Measurements from ENCODE around the gene RCVRN.
"Not testable (repeated sequence)": the region's sequence is repeated elsewhere in the genome, so short reads cannot be mapped to it uniquely, and the experiment has no call there.

The RCVRN gene

GRCh38 chr17:9928601-9929333 lies 23.7 kb upstream of the RCVRN start:
- DNase-seq (ENCODE audit: low spot score), result peak; percentile 59
- ChIA-PET POLR2A (ENCODE audit: low non-redundant PET) (no interaction called here), CTCF (interaction anchor here (0.5 to 1.5 kb wide), 10 partner anchors 11 to 690 kb away, joined by 3 to 12 read pairs (median 4); no protein-coding TSS in a partner anchor)
- 0 out of 2 replicates have a peak, but pooled peaks have one; percentile 19 for TF ChIP-seq CTCF (conservative IDR thresholded peaks at IDR 0.05; ENCODE audit: low read depth)
- no peak overlapping the region for H3K27ac ChIP-seq

GRCh38 chr17:9926150-9926804 lies 21.2 kb upstream of the RCVRN start:
- POLR2A ChIA-PET (ENCODE audit: low non-redundant PET), result no interaction called here

GRCh38 chr17:9925457-9925856 lies 20.4 kb upstream of the RCVRN start:
- no peak for TF ChIP-seq CTCF (conservative IDR thresholded peaks at IDR 0.05; ENCODE audit: low read depth)
- ChIA-PET CTCF (interaction anchor here (0.6 to 2.7 kb wide), 9 partner anchors 9 to 693 kb away, joined by 3 to 15 read pairs (median 3); no protein-coding TSS in a partner anchor), POLR2A (ENCODE audit: low non-redundant PET) (interaction anchor here (0.6 kb wide), 2 partner anchors 26 to 381 kb away, joined by 4 to 7 read pairs; no protein-coding TSS in a partner anchor)

More at GRCh38 chr17:9926150-9926804, 21.2 kb upstream of the RCVRN start:
- no peak overlapping the region for H3K27ac ChIP-seq
- DNase-seq (ENCODE audit: low spot score), result no peak
- TF ChIP-seq CTCF (conservative IDR thresholded peaks at IDR 0.05; ENCODE audit: low read depth), result no peak
- CTCF ChIA-PET, result interaction anchor here (0.6 to 2.7 kb wide), 5 partner anchors 31 to 1512 kb away, joined by 3 to 15 read pairs (median 4); no protein-coding TSS in a partner anchor

DNA sequence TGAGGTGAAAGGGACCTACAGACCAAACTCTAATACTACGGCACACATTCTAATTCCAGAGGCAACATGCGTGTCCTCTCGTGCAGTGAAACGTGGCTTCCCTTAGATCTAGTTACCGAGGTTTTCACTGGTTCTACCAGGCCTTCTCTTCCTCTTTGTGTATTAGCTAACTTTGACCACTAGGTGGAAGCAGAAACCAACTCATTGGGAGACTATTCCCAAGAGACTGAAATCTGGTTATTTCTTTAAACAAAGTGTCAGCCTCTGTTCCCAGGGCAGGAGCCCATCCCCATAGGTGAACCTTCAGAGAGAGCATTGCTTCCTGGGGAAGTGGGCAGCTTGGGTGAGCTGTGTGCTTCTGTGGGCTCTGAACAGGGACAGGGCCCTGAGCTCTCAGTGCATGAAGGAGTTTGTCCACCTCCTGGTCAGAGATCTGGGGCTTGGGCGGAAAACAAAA lies 19.7 kb upstream of the RCVRN start:
- ChIA-PET CTCF (interaction anchor here (0.6 to 2.7 kb wide), 17 partner anchors 8 to 690 kb away, joined by 3 to 15 read pairs (median 4); no protein-coding TSS in a partner anchor), POLR2A (ENCODE audit: low non-redundant PET) (interaction anchor here (0.6 kb wide), 1 partner anchor 27 kb away, joined by 7 read pairs; no protein-coding TSS in a partner anchor)
- no peak overlapping the region for H3K27ac ChIP-seq
- TF ChIP-seq CTCF (conservative IDR thresholded peaks at IDR 0.05; ENCODE audit: low read depth), result peak; percentile 80
- peak; percentile 71 for DNase-seq (ENCODE audit: low spot score)

More at GRCh38 chr17:9925457-9925856, 20.4 kb upstream of the RCVRN start:
- DNase-seq (ENCODE audit: low spot score), result no peak
- no peak overlapping the region for H3K27ac ChIP-seq

- DNase-seq (ENCODE audit: low spot score), result no peak
- TF ChIP-seq CTCF (conservative IDR thresholded peaks at IDR 0.05; ENCODE audit: low read depth), result no peak
- CTCF ChIA-PET, result interaction anchor here (0.6 to 1.1 kb wide), 2 partner anchors 154 to 238 kb away, joined by 3 to 5 read pairs; no protein-coding TSS in a partner anchor
Measured at GRCh38 chr17:9922012-9922848, 17.2 kb upstream of the RCVRN start.

DNA sequence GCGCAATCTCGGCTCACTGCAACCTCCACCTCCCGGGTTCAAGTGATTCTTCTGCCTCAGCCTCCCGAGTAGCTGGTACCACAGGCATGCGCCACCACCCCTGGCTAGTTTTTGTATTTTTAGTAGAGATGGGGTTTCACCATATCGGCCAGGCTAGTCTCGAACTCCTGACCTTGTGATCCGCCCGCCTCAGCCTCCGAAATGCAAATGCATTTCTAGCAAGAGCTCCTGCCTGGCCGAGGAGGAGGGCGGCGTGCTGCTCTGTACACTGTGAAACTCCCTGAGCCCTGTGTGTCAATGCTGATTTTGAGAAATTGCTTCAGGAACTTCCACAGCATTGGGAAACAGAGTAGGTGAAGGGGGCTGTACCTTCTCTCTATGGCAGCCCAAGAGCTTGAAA lies 16.1 kb upstream of the RCVRN start:
- CTCF ChIA-PET, result interaction anchor here (0.6 kb wide), 1 partner anchor 239 kb away, joined by 5 read pairs; no protein-coding TSS in a partner anchor
- H3K27ac ChIP-seq; POLR2A ChIA-PET (ENCODE audit: low non-redundant PET); DNase-seq (ENCODE audit: low spot score): not testable (repeated sequence)

More at GRCh38 chr17:9922012-9922848, 17.2 kb upstream of the RCVRN start:
- H3K27ac ChIP-seq, result no peak overlapping the region
- POLR2A ChIA-PET (ENCODE audit: low non-redundant PET), result no interaction called here

All from RWPE1 (cell line).